H1 (cell line): ENCODE results near the gene FBXW8. TPM values are rescaled to one million over a fixed set of nuclear protein-coding genes. Genes with fewer than 3 reads are reported as not detected.

Experiments used
- CTCF ChIA-PET: fragments of 300-600 bp; sonication (Branson Sonifier 250); formaldehyde crosslinking; loops from one replicate; lab custom pipeline; 2021; ENCODE audit not compliant: partially characterized antibody; lab: Charles Lee
- POLR2A ChIA-PET: fragments of 300-600 bp; sonication (Branson Sonifier 250); formaldehyde crosslinking; loops from one replicate; lab custom pipeline; 2021; ENCODE audit warnings: inconsistent platforms; ENCODE audit not compliant: partially characterized antibody; lab: Charles Lee
- DNase-seq, 2 experiments: peaks; one replicate each; pipeline versions ENCODE4 v3.0.0 to v3.0.0-alpha.2; 2010 to 2022; ENCODE audit warnings: low spot score in 2 of 2, low read depth in 1 of 2, mixed read lengths in 1 of 2
- FAIRE-seq: peaks from 2 replicates; lab custom pipeline; 2011; peaks lifted over from hg19 to GRCh38; lab: Jason Lieb, UNC
- H2AFZ ChIP-seq: 2 replicates; pipeline ENCODE4 v1.8.1; 2012; ENCODE audit warnings: low read length, inconsistent platforms
- H2AK5ac ChIP-seq: 2 replicates; pipeline ENCODE4 v1.6.1; 2013; ENCODE audit warnings: low read depth, low read length
- H2BK120ac ChIP-seq: replicated peaks from 2 replicates; pipeline ENCODE3; 2013; ENCODE audit warnings: low read depth, low read length, inconsistent platforms
- H2BK12ac ChIP-seq: 2 replicates; pipeline ENCODE4 v1.6.1; 2013; ENCODE audit warnings: low read depth, low read length
- H2BK15ac ChIP-seq: 2 replicates; pipeline ENCODE4 v1.6.1; 2013; ENCODE audit warnings: low read length
- H2BK20ac ChIP-seq: 2 replicates; pipeline ENCODE4 v1.6.1; 2013; ENCODE audit warnings: low read length
- H2BK5ac ChIP-seq: 2 replicates; pipeline ENCODE4 v1.6.1; 2013; ENCODE audit warnings: low read depth, low read length
- H3K14ac ChIP-seq: 2 replicates; pipeline ENCODE4 v1.6.1; 2013; ENCODE audit warnings: inconsistent platforms; ENCODE audit not compliant: insufficient read length
- H3K18ac ChIP-seq: 2 replicates; pipeline ENCODE4 v1.6.1; 2013; ENCODE audit warnings: low read length; ENCODE audit errors: extremely low read depth
- H3K23ac ChIP-seq: 2 replicates; pipeline ENCODE4 v1.6.1; 2013; ENCODE audit warnings: inconsistent platforms; ENCODE audit not compliant: insufficient read length
- H3K23me2 ChIP-seq: 2 replicates; pipeline ENCODE4 v1.6.1; 2013; ENCODE audit warnings: low read depth, low read length
- H3K27ac ChIP-seq: 2 replicates; pipeline ENCODE4 v1.6.1; 2011; ENCODE audit warnings: low read depth, low read length, inconsistent platforms
- H3K27me3 ChIP-seq, 4 experiments: replicated peaks in 1 of 4; 1 replicate in 1 of 4; 2 replicates in 3 of 4; pipeline versions ENCODE4 v1.6.1 to v1.8.1; 2011 to 2013; ENCODE audit warnings: low read length in 3 of 4, mild to moderate bottlenecking in 3 of 4, inconsistent platforms in 2 of 4, mixed read lengths in 2 of 4, moderate library complexity in 1 of 4; ENCODE audit not compliant: control insufficient read depth in 3 of 4, insufficient read depth in 3 of 4; ENCODE audit errors: extremely low read depth in 1 of 4
- H3K36me3 ChIP-seq, 4 experiments: 2 replicates each; pipeline versions ENCODE4 v1.6.1 to v1.8.1; 2011 to 2013; ENCODE audit warnings: mild to moderate bottlenecking in 4 of 4, low read length in 3 of 4, moderate library complexity in 2 of 4, control low read depth in 1 of 4, inconsistent platforms in 1 of 4; ENCODE audit not compliant: insufficient read depth in 4 of 4, control insufficient read depth in 2 of 4
- H3K4ac ChIP-seq: replicated peaks from 2 replicates; pipeline ENCODE3; 2013; ENCODE audit warnings: low read length, low read depth, mixed read lengths, inconsistent platforms; ENCODE audit not compliant: insufficient read length
- H3K4me1 ChIP-seq, 4 experiments: replicated peaks in 1 of 4; 1 replicate in 1 of 4; 2 replicates in 3 of 4; pipeline versions ENCODE4 v1.6.1 to v1.8.1; 2011 to 2013; ENCODE audit warnings: low read length in 3 of 4, inconsistent platforms in 2 of 4, mixed read lengths in 1 of 4; ENCODE audit not compliant: insufficient read depth in 4 of 4, control insufficient read depth in 3 of 4
- H3K4me2 ChIP-seq, 2 experiments: 2 replicates each; pipeline versions ENCODE4 v1.6.1 to v1.8.1; 2011 to 2013; ENCODE audit warnings: low read depth in 2 of 2, low read length in 2 of 2, control low read depth in 1 of 2, inconsistent platforms in 1 of 2, mild to moderate bottlenecking in 1 of 2; ENCODE audit not compliant: insufficient read depth in 1 of 2
- H3K4me3 ChIP-seq, 4 experiments: fragments of 200-600, 300-600 bp in 1 of 4; sonication (generic), shearing (Covaris generic), sonication (Bioruptor Twin) in 1 of 4; 2 replicates each; pipeline versions ENCODE4 v1.5.1 to v1.8.1; 2011 to 2016; ENCODE audit warnings: low read length in 4 of 4, low read depth in 3 of 4, control low read depth in 2 of 4, inconsistent platforms in 2 of 4, mild to moderate bottlenecking in 2 of 4, mixed read lengths in 1 of 4, moderate library complexity in 1 of 4; ENCODE audit not compliant: insufficient read depth in 2 of 4; ENCODE audit errors: extremely low read depth in 1 of 4
- H3K56ac ChIP-seq: replicated peaks from 2 replicates; pipeline ENCODE3; 2013; ENCODE audit warnings: low read depth, mild to moderate bottlenecking, mixed read lengths, low read length, inconsistent platforms; ENCODE audit not compliant: insufficient read length
- H3K79me1 ChIP-seq: 2 replicates; pipeline ENCODE4 v1.6.1; 2013; ENCODE audit warnings: low read depth, low read length, control low read depth
- H3K79me2 ChIP-seq, 2 experiments: 2 replicates each; pipeline versions ENCODE4 v1.6.1 to v1.8.1; 2012 to 2013; ENCODE audit warnings: low read length in 2 of 2, mild to moderate bottlenecking in 2 of 2, inconsistent platforms in 1 of 2; ENCODE audit not compliant: insufficient read depth in 2 of 2, control insufficient read depth in 1 of 2
- H3K9ac ChIP-seq, 4 experiments: replicated peaks in 1 of 4; 1 replicate in 1 of 4; 2 replicates in 3 of 4; pipeline versions ENCODE4 v1.6.1 to v1.8.1; 2011 to 2013; ENCODE audit warnings: low read depth in 3 of 4, low read length in 3 of 4, control low read depth in 2 of 4, mild to moderate bottlenecking in 2 of 4, moderate library complexity in 2 of 4, inconsistent platforms in 1 of 4; ENCODE audit errors: extremely low read depth in 1 of 4
- H3K9me3 ChIP-seq, 2 experiments: 2 replicates each; pipeline versions ENCODE4 v1.6.1 to v1.8.1; 2012 to 2013; ENCODE audit warnings: mild to moderate bottlenecking in 2 of 2, moderate library complexity in 2 of 2, control low read depth in 1 of 2, inconsistent platforms in 1 of 2, low read depth in 1 of 2, low read length in 1 of 2, mixed read lengths in 1 of 2; ENCODE audit not compliant: insufficient read depth in 2 of 2
- H4K20me1 ChIP-seq, 2 experiments: replicated peaks in 1 of 2; 2 replicates each; pipeline versions ENCODE3 to v1.8.1; 2011 to 2013; ENCODE audit warnings: inconsistent platforms in 2 of 2, low read length in 2 of 2, mild to moderate bottlenecking in 1 of 2; ENCODE audit not compliant: insufficient read depth in 2 of 2, control insufficient read depth in 1 of 2
- H4K5ac ChIP-seq: 2 replicates; pipeline ENCODE4 v1.6.1; 2013; ENCODE audit warnings: low read length, low read depth, mixed read lengths, inconsistent platforms; ENCODE audit not compliant: insufficient read length
- H4K8ac ChIP-seq: 2 replicates; pipeline ENCODE4 v1.8.0; 2013; ENCODE audit warnings: mild to moderate bottlenecking, moderate library complexity, low read length, inconsistent platforms; ENCODE audit not compliant: insufficient read depth; ENCODE audit errors: extremely low read depth
- H4K91ac ChIP-seq: replicated peaks from 2 replicates; pipeline ENCODE3; 2013; ENCODE audit warnings: low read length, mixed read lengths, inconsistent platforms; ENCODE audit not compliant: insufficient read length
- CHD2 ChIP-seq: IDR thresholded peaks from 2 replicates; pipeline ENCODE4 v1.6.1; 2012; ENCODE audit warnings: low read length, improper control_type of control experiment
- WGBS, 2 experiments: shearing (Covaris generic) in 1 of 2; methylation state at CpG; one replicate each; pipeline versions ENCODE4 v1.1.6 to v1.1.7; 2013 to 2015; ENCODE audit warnings: low lambda C conversion rate in 2 of 2, mixed read lengths in 2 of 2, inconsistent platforms in 1 of 2, low coverage in 1 of 2, missing lambda C conversion rate in 1 of 2; ENCODE audit not compliant: insufficient replicate concordance in 2 of 2, insufficient coverage in 1 of 2, insufficient read length in 1 of 2; ENCODE audit errors: extremely low coverage in 1 of 2, missing lambda C conversion rate in 1 of 2; 5-methylcytosine and 5-hydroxymethylcytosine counted together
- polyA plus RNA-seq, 7 experiments: library from polyadenylated mRNA; depleted of rRNA in 3 of 7; stranded (reverse) in 5 of 7; unstranded in 2 of 7; fragments of >200 nt in 5 of 7; fragments of 200-250 nt in 2 of 7; gene quantifications; 1 replicate in 5 of 7; 2 replicates in 1 of 7; 4 replicates in 1 of 7; pipeline versions ENCODE4 v1.2.1 to v1.2.3, GENCODE V29; 2011 to 2013; ENCODE audit warnings: missing spikeins in 2 of 7, mixed read lengths in 2 of 7
- total RNA-seq: library from RNA; stranded (reverse); fragmentation: NEBNext Ultra II Directional; extraction: Animal tissue kit (Norgen Biotek cat#: 25700); gene quantifications from 2 replicates; pipeline ENCODE4 v1.2.1, GENCODE V29; 2021

The FBXW8 gene
- total and polyA plus RNA-seq, 2 of the 8 experiments (the other 6 are each of a cell fraction or from before 2014, with no cell fraction given), result 15.8 to 16.0 TPM

- H3K4me3 ChIP-seq, result no peak overlapping the region
- H3K9ac ChIP-seq, result no peak overlapping the region
- H2AFZ ChIP-seq, result no peak overlapping the region
- H2BK120ac ChIP-seq, result no peak overlapping the region
- no peak overlapping the region for H3K14ac ChIP-seq
- H3K56ac ChIP-seq, result no peak overlapping the region
- no peak overlapping the region for H3K18ac ChIP-seq
- ChIA-PET CTCF (interaction anchor here (0.6 to 1.5 kb wide), 3 partner anchors 11 to 460 kb away, joined by 3 to 4 read pairs (median 3); no protein-coding TSS in a partner anchor), POLR2A (interaction anchor here (0.7 to 1.5 kb wide), 3 partner anchors 11 to 28 kb away, joined by 3 to 4 read pairs (median 4); no protein-coding TSS in a partner anchor)
- H3K4me2 ChIP-seq, result no peak overlapping the region
- H3K79me1 ChIP-seq, result no peaks in the 10 kb centered on the region; the same call in 1 of the 2 replicates
- DNase-seq (no peak), FAIRE-seq (no peak)
- H2BK15ac ChIP-seq, result no peak overlapping the region
- no peak for TF ChIP-seq CHD2
- no peaks in the 10 kb centered on the region for H3K27me3 ChIP-seq
- H3K79me2 ChIP-seq, result no peaks in the 10 kb centered on the region; a peak in 1 of 4 replicates
- H3K27ac ChIP-seq, result no peak overlapping the region
- H4K8ac ChIP-seq, result no peak overlapping the region
- H3K4ac ChIP-seq, result no peak overlapping the region
- H3K23ac ChIP-seq, result no peak overlapping the region
- H4K5ac ChIP-seq, result no peak overlapping the region
- no peak overlapping the region for H2AK5ac ChIP-seq
- no peak overlapping the region for H2BK5ac ChIP-seq
- peaks cover 0 to 14% (median 6%) of the 10 kb centered on the region in 4 experiments; a peak in 2 of 8 replicates for H3K36me3 ChIP-seq
- H3K23me2 ChIP-seq, result 0 out of 2 replicates have a peak, but pooled peaks cover 2% of the 10 kb centered on the region
- no peak overlapping the region for H2BK20ac ChIP-seq
- 97% methylated on average over 3 of the region's 3 CpGs; no CpG with 5 or more reads in 1 of the 2 experiments for WGBS, 2 experiments
- no peak overlapping the region for H4K91ac ChIP-seq
- no peaks in the 10 kb centered on the region for H3K4me1 ChIP-seq
- peaks cover 0 to 7% of the 10 kb centered on the region in 2 experiments; a peak in 2 of 4 replicates for H3K9me3 ChIP-seq
- no peaks in the 10 kb centered on the region for H4K20me1 ChIP-seq
- H2BK12ac ChIP-seq, result no peak overlapping the region
Measured at GRCh38 chr12:116939734-116940133, 29.0 kb downstream of the FBXW8 start.
